Heart left ventricle (tissue), 13 donors: Measurements from ENCODE around the gene ABCB1.

Experiments
- CTCF ChIP-seq, 12 donors: fragments of 200-600 bp; sonication (generic) in 4 of 12; IDR thresholded peaks; one replicate each; pipeline versions ENCODE4 v1.5.0 to v1.8.0; 2018 to 2022; ENCODE audit warnings: antibody characterized with exemption in 12 of 12, mild to moderate bottlenecking in 5 of 12
- POLR2A ChIP-seq, 2 donors: fragments of 450-650 bp; IDR thresholded peaks; one replicate each; pipeline ENCODE4 v1.6.1; 2017; ENCODE audit warnings: antibody characterized with exemption in 2 of 2, mild to moderate bottlenecking in 2 of 2, moderate library complexity in 2 of 2
- donor health status: ischemic (EF 13 %, LVEDD 7.1; RV severe dilation, severe dysfunction).
- donor health status: DM: no; HTN: yes; CAD: no.
- donor health status: DM: no; HTN: no; CAD: no.
- donor health status: ischemic (EF 25% LVEDD 6.9; RV normal size, moderate dysfunction).
- donor health status: ischemic (EF 25% LVEDD 5.7; RV mildly dilated, moderate dysfunction).
- donor health status: ischemic (EF 35%, LVEDD 5.7; RV mildly dilated, moderate dysfunction).
- donor health status: nonischemic (EF 11% LVEDD 7.7; RV severe dilation, severe dysfunction).
- donor health status: DM: yes; HTN: yes; CAD: no.
- donor health status: PGD.
- donor health status: ischemic (EF 29% LVEDD 5.4; RV normal size, mild dysfunction).
- donor health status: nonischemic (EF 23%, LVEDD 6.1; RV moderate dilation, normal function).

DNA sequence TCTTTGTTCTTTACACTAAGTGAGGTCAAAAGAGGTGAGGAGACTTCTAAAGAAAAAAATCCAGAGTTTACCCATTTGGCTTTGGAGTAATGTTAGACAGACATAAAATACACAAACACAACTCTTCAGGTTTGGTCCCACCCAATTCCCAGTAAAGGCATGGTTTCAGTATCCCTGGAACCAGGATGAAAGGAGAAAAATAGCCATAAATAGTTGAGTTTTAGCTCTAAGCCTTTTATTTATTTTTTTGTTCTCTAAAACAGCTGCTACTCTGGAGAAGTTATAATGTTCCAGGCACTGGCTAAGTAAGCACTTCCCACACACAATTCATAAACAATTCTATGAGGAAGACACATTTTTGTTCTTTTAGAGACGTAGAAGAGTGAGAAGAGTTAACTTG, 4.0 kb downstream of the ABCB1 start:
- TF ChIP-seq POLR2A (IDR thresholded peaks at IDR 0.05) (no peak), CTCF (IDR thresholded peaks at IDR 0.05) (no peak)
